Stimulated activated naive CD8-positive, alpha-beta T cell treated with anti-CD3 and anti-CD28 coated beads, Interleukin-15, Interleukin-2, amounts not matched to agents 100 ng/mL and 50 ng/mL, for 24 hours (primary cell): ENCODE results near the gene DNAH6.
"Not testable (repeated sequence)": the region's sequence is repeated elsewhere in the genome, so short reads cannot be mapped to it uniquely, and the experiment has no call there.

Experiments used
- H3K27ac Mint-ChIP-seq: one replicate; pipeline ENCODE4 v1.8.0; 2021; ENCODE audit warnings: mild to moderate bottlenecking, mixed read lengths
- H3K27me3 Mint-ChIP-seq: one replicate; pipeline ENCODE4 v1.8.0; 2021; ENCODE audit warnings: mixed read lengths
- H3K36me3 Mint-ChIP-seq: one replicate; pipeline ENCODE4 v1.8.0; 2021; ENCODE audit warnings: low read depth, mixed read lengths
- H3K4me1 Mint-ChIP-seq: one replicate; pipeline ENCODE4 v1.8.0; 2021; ENCODE audit warnings: low read depth, mixed read lengths
- H3K4me3 Mint-ChIP-seq: one replicate; pipeline ENCODE4 v1.8.0; 2021; ENCODE audit warnings: mild to moderate bottlenecking, mixed read lengths
- H3K9me3 Mint-ChIP-seq: one replicate; pipeline ENCODE4 v1.8.0; 2021; ENCODE audit warnings: mixed read lengths

DNAH6 gene

DNA sequence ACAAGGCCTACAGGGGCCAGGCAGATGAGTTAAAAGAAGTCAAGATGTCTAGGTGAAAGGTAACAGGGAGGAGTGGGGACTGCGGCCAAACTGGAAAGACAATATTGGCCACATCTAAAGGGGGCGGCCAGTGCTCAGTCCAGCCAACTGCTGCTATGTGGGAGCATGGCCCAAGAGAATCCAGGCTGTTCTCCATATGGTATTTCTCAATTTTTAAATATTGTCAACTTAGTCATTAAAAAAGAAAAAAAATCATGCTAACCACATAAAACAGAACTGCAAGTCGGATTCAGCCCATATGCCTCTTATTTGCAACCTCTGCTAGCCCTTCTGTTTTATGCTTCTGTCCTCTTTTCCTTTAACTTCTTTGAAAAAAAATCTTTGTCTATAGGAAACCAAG is 349.8 kb downstream of the DNAH6 start:
- H3K9me3 Mint-ChIP-seq, result no peaks in the 10 kb centered on the region
- H3K27ac Mint-ChIP-seq, result no peak overlapping the region
- peaks cover 29% of the 10 kb centered on the region for H3K36me3 Mint-ChIP-seq
- H3K4me1 Mint-ChIP-seq, result peaks cover 83% of the 10 kb centered on the region
- no peak overlapping the region for H3K4me3 Mint-ChIP-seq
- H3K27me3 Mint-ChIP-seq, result no peaks in the 10 kb centered on the region

DNA sequence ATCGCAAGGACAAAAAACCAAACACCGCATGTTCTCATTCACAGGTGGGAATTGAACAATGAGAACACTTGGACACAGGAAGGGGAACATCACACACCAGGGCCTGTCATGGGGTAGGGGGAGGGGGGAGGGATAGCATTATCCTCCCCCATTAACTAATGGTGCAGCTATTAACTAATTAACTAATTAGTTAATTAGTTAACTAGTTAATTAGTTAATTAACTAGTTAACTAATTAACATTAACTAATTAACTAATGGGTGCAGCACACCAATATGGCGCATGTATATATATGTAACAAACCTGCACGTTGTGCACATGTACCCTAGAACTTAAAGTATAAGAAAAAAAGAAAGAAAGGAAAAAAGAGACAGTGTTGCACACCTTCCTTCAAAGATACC is 352.0 kb downstream of the DNAH6 start:
- not testable (repeated sequence) for H3K9me3 Mint-ChIP-seq, H3K27me3 Mint-ChIP-seq, H3K4me3 Mint-ChIP-seq, H3K27ac Mint-ChIP-seq
- Mint-ChIP-seq H3K4me1 (peaks cover 74% of the 10 kb centered on the region), H3K36me3 (peaks cover 33% of the 10 kb centered on the region)
